ENCODE data around the gene PPP3CA.

PPP3CA gene

DNA sequence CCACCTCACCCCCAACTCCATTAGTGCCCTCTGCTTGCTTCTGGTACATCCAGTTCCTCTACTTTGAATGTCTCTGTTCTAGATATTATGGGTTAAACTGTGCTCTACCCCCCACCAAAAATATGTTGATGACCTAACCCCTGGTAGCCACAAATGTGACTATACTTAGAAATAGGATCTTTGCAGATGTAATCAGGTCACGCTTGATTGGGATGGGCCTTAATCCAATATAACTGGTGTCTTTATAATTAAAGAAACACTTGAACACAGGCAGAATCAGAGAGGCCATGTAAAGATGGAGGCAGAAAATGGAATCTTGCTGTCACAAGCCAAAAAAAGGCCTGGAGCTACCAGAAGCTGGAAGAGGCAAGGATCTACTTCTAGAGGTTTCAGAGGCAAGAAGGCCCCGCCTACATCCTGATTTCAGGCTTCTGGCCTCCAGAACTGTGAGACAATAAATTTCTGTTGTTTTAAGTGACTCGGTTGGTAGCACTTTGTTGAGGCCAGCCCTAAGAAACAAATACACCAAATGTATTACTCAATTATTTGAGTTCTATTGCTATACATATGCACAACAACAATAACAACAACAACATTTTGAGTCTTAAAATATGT is 220.0 kb downstream of the PPP3CA start:
- no peak for TF ChIP-seq Cebpa-rat (IDR thresholded peaks at IDR 0.05)
- H3K4me2 ChIP-seq: peak overlapping the region; percentile 83

DNA sequence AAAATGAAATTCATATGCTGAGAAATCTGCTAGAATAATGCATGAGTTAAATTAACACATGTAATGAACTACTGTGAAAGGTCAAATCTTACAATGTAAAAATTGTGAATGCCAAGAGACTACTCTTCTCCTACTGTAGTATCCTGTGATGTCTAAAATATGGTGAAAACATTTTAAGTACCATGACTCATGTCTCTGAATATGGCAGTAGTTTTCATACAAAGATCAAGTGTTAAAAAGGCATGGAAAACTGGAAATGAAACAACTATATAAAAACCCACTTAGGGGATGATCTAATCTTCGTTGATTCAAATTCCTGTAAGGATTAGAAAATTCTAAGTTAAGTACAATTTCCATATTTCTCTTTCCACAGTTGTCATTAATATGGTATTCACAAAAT is 221.3 kb downstream of the PPP3CA start:
- no peak overlapping the region for H3K4me3 ChIP-seq
- H3K4me2 ChIP-seq: peak overlapping the region; percentile 83; the same call in 1 of the 2 replicates
- peaks cover 14% of the 10 kb centered on the region for H3K9me3 ChIP-seq
- H3K27ac ChIP-seq: no peak overlapping the region
- TF ChIP-seq Cebpa-rat (IDR thresholded peaks at IDR 0.05): no peak
- no peaks in the 10 kb centered on the region for H3K27me3 ChIP-seq
- H3K4me1 ChIP-seq: peaks cover 55% of the 10 kb centered on the region
- H3K36me3 ChIP-seq: no peaks in the 10 kb centered on the region
- H3K9ac ChIP-seq: no peak overlapping the region
- no peaks in the 10 kb centered on the region for H4K20me1 ChIP-seq

More for the DNA sequence above, 220.0 kb downstream of the PPP3CA start:
- H3K9me3 ChIP-seq: peaks cover 16% of the 10 kb centered on the region
- no peaks in the 10 kb centered on the region for H4K20me1 ChIP-seq
- H3K4me3 ChIP-seq: peak overlapping the region; percentile 38; the same call in 1 of the 2 replicates
- peak overlapping the region; percentile 59; the same call in 1 of the 2 replicates for H3K9ac ChIP-seq
- H3K4me1 ChIP-seq: peaks cover 55% of the 10 kb centered on the region
- peak overlapping the region; percentile 83 for H3K27ac ChIP-seq
- no peaks in the 10 kb centered on the region for H3K36me3 ChIP-seq
- no peaks in the 10 kb centered on the region for H3K27me3 ChIP-seq

DNA sequence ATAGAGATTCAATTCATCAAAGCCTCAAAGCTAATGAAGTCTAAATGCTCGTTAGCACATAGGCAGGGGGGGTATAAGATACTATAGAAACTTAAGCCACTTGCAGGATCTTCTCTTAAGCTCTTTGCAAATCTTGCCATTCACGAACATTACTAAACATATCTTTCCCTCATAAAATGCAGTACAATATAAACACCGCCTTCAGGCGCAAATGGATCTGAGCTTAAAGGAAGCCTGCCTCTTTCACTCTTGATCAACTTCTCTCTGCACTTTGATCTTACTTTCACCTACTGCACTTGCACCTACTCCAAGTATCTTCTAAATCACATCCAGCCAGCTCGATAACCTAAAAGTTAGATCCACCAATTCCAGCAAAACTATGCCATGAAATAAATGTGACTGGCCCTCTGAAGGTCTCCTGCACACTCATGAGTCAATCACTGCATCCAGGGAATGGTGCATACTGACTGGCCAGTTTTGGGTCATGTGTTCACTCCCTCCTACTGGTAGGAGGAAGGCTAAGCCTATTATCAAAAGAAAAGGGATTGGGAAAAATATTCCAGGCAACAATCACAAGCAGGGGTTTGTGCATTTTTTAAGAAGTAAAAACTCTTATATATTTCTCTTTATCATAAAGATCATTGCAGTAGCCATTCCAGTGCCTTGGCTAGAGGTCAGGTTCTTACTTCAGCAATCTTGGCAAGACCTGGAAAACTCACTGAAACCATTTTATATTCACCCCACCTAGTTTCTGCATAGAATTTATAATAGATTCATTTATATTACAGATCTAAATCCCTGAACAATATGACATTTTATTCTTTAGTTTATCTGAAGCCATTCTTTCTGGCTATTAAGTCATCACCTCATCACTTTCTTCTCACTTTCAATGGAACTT is 222.0 kb downstream of the PPP3CA start:
- peaks cover 6% of the 10 kb centered on the region for H3K9me3 ChIP-seq
- TF ChIP-seq Cebpa-rat (IDR thresholded peaks at IDR 0.05): no peak
- no peak overlapping the region for H3K27ac ChIP-seq
- H3K4me1 ChIP-seq: peaks cover 53% of the 10 kb centered on the region
- H3K9ac ChIP-seq: no peak overlapping the region
- H3K4me3 ChIP-seq: no peak overlapping the region
- no peaks in the 10 kb centered on the region for H3K36me3 ChIP-seq
- H4K20me1 ChIP-seq: no peaks in the 10 kb centered on the region
- H3K27me3 ChIP-seq: no peaks in the 10 kb centered on the region
- H3K4me2 ChIP-seq: no peak overlapping the region

DNA sequence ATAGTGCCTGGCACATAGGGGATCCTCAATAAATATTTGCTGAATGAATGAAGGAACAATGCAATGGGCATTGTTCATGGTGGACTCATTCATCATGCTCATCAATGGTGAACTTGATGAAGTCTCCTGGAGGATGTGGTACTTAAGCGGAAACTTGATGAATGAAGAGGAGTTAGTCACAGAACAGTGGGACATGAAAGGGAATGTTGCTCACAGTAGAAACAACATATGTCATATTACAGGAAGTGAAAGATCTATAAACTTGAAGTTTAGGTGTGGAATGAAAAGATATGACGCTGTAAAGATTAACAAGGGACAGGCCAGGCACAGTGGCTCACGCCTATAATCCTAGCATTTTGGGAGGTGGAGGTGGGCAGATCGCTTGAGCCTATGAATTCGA is 224.1 kb downstream of the PPP3CA start:
- H3K36me3 ChIP-seq: no peaks in the 10 kb centered on the region

DNA sequence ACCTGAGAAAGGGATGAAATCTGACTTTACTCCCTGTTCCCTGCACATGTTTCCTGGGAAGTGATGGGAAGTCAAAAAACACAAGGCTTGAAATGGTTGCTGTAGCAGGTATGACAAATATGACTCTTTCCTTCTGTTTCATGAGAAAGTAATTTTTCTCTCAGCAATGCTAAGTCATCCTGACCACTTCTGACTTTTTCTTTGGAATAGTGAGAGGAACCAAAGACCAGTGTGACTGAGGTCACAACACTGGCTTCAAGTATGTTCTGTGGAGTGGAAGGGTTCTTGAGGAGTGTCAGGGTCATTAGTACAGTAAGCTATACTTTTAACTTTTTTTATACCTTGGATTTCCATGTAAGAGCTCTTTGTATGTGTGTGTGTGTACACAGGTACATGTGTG is 225.3 kb downstream of the PPP3CA start:
- Histone ChIP-seq H3K9ac (no peak overlapping the region), H3K4me3 (no peak overlapping the region), H3K4me2 (no peak overlapping the region), H4K20me1 (no peaks in the 10 kb centered on the region), H3K27me3 (no peaks in the 10 kb centered on the region), H3K9me3 (no peaks in the 10 kb centered on the region), H3K27ac (no peak overlapping the region), H3K36me3 (no peaks in the 10 kb centered on the region), H3K4me1 (peaks cover 21% of the 10 kb centered on the region)
- TF ChIP-seq Cebpa-rat (IDR thresholded peaks at IDR 0.05): no peak

More for the DNA sequence above, 224.1 kb downstream of the PPP3CA start:
- peaks cover 33% of the 10 kb centered on the region for H3K4me1 ChIP-seq
- no peak for TF ChIP-seq Cebpa-rat (IDR thresholded peaks at IDR 0.05)
- no peaks in the 10 kb centered on the region for H3K9me3 ChIP-seq
- H3K9ac ChIP-seq: no peak overlapping the region
- no peak overlapping the region for H3K4me2 ChIP-seq
- H3K4me3 ChIP-seq: no peak overlapping the region
- H4K20me1 ChIP-seq: no peaks in the 10 kb centered on the region
- H3K27me3 ChIP-seq: no peaks in the 10 kb centered on the region
- no peak overlapping the region for H3K27ac ChIP-seq

DNA sequence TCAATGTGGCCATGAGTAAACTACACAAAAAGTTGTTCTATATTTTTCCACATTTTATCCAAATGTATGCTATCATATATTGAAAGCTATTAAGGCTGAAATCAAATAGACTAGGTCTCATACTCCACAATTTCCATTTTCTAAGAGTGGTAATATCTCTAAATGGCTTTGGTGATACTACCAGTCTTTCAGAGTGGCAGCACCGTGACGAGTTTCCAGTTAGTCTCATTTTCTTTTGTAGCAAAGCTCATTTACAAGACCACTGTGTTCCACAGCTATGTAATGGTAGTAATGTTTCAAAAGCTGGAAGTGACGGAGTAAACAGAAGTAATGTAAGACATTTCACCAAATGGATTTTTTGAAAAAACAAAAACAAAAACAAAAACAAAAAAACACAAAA is 228.2 kb downstream of the PPP3CA start:
- no peak for TF ChIP-seq Cebpa-rat (IDR thresholded peaks at IDR 0.05)
- Histone ChIP-seq H4K20me1 (no peaks in the 10 kb centered on the region), H3K9me3 (no peaks in the 10 kb centered on the region), H3K4me1 (no peaks in the 10 kb centered on the region), H3K4me2 (no peak overlapping the region), H3K27ac (no peak overlapping the region), H3K27me3 (no peaks in the 10 kb centered on the region), H3K9ac (no peak overlapping the region), H3K36me3 (no peaks in the 10 kb centered on the region), H3K4me3 (no peak overlapping the region)

DNA sequence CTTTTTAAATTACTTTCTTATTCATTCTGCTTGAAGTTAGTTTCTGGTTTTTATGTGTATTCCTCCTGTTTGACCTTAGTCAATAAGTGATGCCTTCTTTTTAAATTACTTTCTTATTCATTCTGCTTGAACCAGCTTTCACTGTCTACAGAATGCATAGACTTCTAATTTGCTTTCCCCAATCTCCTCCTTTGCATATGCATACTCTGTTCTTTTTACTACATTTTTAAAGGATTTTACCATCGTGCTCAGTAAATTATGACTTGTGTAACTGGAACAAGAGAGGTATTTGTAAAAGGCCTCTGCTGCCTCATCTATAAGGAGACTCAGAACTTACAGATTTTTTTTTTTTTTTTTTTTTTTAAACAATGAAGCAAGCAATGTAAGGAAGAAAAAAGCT is 228.7 kb downstream of the PPP3CA start:
- H3K27ac ChIP-seq: no peak overlapping the region
- no peaks in the 10 kb centered on the region for H3K4me1 ChIP-seq
- H3K9ac ChIP-seq: no peak overlapping the region
- H3K9me3 ChIP-seq: no peaks in the 10 kb centered on the region
- H3K4me2 ChIP-seq: no peak overlapping the region
- no peaks in the 10 kb centered on the region for H3K27me3 ChIP-seq
- H3K4me3 ChIP-seq: no peak overlapping the region
- TF ChIP-seq Cebpa-rat (IDR thresholded peaks at IDR 0.05): no peak
- H4K20me1 ChIP-seq: no peaks in the 10 kb centered on the region
- H3K36me3 ChIP-seq: no peaks in the 10 kb centered on the region

DNA sequence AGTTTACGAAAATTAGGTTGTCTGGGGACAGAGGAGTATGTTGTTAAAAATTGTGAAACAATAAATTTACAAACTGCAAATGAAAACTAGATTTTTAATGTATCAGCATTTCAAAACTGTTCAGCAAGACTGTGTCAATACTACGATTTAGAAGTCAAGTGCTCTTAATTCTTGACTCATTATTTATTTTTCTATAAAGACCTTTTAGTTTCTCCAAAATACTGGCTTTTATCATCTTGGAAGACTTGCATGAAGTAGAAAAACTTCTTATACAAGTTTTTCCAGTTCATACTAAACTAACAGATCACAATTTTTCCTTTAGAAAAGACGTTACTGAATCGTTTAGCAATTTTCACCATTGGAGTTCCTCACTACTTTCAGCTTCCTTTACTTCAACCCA is 231.4 kb downstream of the PPP3CA start:
- Histone ChIP-seq H4K20me1 (no peaks in the 10 kb centered on the region), H3K27ac (no peak overlapping the region), H3K9me3 (no peaks in the 10 kb centered on the region), H3K27me3 (no peaks in the 10 kb centered on the region), H3K4me3 (no peak overlapping the region), H3K9ac (no peak overlapping the region), H3K36me3 (no peaks in the 10 kb centered on the region), H3K4me1 (no peaks in the 10 kb centered on the region), H3K4me2 (no peak overlapping the region)
- TF ChIP-seq Cebpa-rat (IDR thresholded peaks at IDR 0.05): no peak

DNA sequence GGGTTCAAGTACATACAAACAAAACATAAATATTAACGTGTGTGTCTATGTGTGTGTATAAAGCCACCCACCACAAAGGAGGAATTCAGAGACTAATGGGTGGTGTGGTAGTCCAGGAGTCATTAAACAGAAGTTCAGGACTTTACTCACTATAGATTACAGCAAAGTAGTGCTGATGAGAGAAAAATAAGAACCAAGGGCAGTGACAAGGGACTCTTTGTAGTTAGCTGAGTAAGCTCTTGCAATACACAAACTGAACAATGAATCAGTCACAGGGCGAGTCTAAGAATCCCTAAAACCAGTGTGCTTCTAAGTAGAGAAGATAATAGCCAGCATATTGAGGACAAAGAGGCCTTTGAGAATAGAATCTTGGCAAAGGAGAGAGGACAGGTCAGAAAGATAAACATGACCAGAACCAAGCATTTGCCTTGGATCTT is 232.4 kb downstream of the PPP3CA start:
- Histone ChIP-seq H3K9ac (no peak overlapping the region), H3K4me2 (no peak overlapping the region), H3K27ac (no peak overlapping the region), H3K9me3 (no peaks in the 10 kb centered on the region), H3K27me3 (no peaks in the 10 kb centered on the region), H3K4me1 (no peaks in the 10 kb centered on the region), H3K36me3 (no peaks in the 10 kb centered on the region), H4K20me1 (no peaks in the 10 kb centered on the region), H3K4me3 (no peak overlapping the region)
- no peak for TF ChIP-seq Cebpa-rat (IDR thresholded peaks at IDR 0.05)

Measured in BLaER1 (cell line).